Mesothelial cell of epicardium (in vitro differentiated cells): ENCODE measurements around the gene PSMD13. TPM values are rescaled to one million over a fixed set of nuclear protein-coding genes. Genes with fewer than 3 reads are reported as not detected.

ENCODE experiments used
- DNase-seq, 2 experiments: peaks; one replicate each; pipeline ENCODE4 v3.0.0; 2021; ENCODE audit warnings: low spot score in 2 of 2; ENCODE audit not compliant: unreplicated experiment in 2 of 2
- H3K27ac Mint-ChIP-seq: 2 replicates; pipeline ENCODE4 v1.8.0; 2021; ENCODE audit warnings: mixed read lengths
- H3K27me3 Mint-ChIP-seq: 2 replicates; pipeline ENCODE4 v1.8.0; 2021; ENCODE audit warnings: low read depth, mixed read lengths
- H3K36me3 Mint-ChIP-seq: 2 replicates; pipeline ENCODE4 v1.8.0; 2021; ENCODE audit warnings: mixed read lengths
- H3K4me1 Mint-ChIP-seq: 2 replicates; pipeline ENCODE4 v1.8.0; 2021; ENCODE audit warnings: mixed read lengths
- H3K4me3 Mint-ChIP-seq: 2 replicates; pipeline ENCODE4 v1.8.0; 2021; ENCODE audit warnings: mild to moderate bottlenecking, moderate library complexity, mixed read lengths
- H3K9me3 Mint-ChIP-seq: 2 replicates; pipeline ENCODE4 v1.8.0; 2021; ENCODE audit warnings: mixed read lengths
- total RNA-seq: library from RNA; stranded (reverse); gene quantifications from 3 replicates; pipeline ENCODE4 v1.2.1, GENCODE V29; 2021
- TF ChIP-seq, protein P1 (sequence below): fragments of 200-600 bp; sonication (generic); IDR thresholded peaks from one replicate; pipeline ENCODE4 v1.5.0; 2021; ENCODE audit warnings: antibody characterized with exemption; ENCODE audit not compliant: unreplicated experiment

PSMD13 gene
- total RNA-seq, 1 donor from 2014 or later = 96.2 TPM

DNA sequence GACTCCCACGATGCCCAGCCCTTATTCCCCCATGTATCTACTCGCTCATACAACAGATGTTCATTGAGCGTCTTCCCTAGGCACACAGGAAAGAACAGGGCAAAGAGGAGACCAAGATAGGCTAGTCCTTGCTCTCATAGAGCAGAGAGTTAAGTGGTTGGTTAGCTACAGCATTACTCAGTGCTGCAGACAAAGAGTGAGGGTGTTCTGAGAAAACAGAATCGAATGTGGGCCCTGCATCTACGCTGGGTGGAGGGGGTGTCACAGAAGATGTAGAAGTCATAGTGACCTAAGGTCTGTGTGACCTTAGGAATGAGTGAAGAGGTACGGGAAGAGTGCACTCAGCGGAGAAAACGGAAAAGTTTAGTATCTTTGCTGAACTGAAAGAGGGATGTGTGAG lies 12.3 kb downstream of the PSMD13 start:
- Mint-ChIP-seq H3K4me3 (no peak overlapping the region), H3K27ac (no peak overlapping the region), H3K9me3 (no peaks in the 10 kb centered on the region), H3K36me3 (peaks cover 51% of the 10 kb centered on the region), H3K27me3 (no peaks in the 10 kb centered on the region), H3K4me1 (no peaks in the 10 kb centered on the region)
- TF ChIP-seq, protein P1, sequence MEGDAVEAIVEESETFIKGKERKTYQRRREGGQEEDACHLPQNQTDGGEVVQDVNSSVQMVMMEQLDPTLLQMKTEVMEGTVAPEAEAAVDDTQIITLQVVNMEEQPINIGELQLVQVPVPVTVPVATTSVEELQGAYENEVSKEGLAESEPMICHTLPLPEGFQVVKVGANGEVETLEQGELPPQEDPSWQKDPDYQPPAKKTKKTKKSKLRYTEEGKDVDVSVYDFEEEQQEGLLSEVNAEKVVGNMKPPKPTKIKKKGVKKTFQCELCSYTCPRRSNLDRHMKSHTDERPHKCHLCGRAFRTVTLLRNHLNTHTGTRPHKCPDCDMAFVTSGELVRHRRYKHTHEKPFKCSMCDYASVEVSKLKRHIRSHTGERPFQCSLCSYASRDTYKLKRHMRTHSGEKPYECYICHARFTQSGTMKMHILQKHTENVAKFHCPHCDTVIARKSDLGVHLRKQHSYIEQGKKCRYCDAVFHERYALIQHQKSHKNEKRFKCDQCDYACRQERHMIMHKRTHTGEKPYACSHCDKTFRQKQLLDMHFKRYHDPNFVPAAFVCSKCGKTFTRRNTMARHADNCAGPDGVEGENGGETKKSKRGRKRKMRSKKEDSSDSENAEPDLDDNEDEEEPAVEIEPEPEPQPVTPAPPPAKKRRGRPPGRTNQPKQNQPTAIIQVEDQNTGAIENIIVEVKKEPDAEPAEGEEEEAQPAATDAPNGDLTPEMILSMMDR = no peak
- no peak for DNase-seq

DNA sequence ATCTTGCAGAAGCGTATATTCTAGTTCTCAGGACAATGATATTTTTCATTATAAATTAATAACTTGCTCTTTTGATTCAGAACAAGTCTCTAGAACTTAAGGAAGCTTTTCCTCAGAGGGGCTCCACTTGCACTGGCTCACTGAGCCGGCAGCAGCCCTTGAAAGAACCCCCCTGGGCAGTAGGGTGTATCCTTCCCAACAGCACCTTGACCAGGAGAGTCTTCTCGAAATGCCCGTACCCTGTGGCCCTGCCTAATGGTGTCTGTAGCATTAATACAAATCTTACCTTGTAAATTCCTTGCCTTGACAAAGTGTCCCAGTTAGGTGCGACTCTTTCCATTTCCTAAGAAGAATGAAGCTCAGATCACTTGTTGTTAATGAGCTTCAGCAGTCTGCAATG lies 13.5 kb downstream of the PSMD13 start:
- Mint-ChIP-seq H3K4me1 (no peaks in the 10 kb centered on the region), H3K9me3 (no peaks in the 10 kb centered on the region), H3K27ac (no peak overlapping the region), H3K36me3 (peaks cover 46% of the 10 kb centered on the region), H3K4me3 (no peak overlapping the region), H3K27me3 (no peaks in the 10 kb centered on the region)
- TF ChIP-seq, protein P1 = no peak
- no peak for DNase-seq

DNA sequence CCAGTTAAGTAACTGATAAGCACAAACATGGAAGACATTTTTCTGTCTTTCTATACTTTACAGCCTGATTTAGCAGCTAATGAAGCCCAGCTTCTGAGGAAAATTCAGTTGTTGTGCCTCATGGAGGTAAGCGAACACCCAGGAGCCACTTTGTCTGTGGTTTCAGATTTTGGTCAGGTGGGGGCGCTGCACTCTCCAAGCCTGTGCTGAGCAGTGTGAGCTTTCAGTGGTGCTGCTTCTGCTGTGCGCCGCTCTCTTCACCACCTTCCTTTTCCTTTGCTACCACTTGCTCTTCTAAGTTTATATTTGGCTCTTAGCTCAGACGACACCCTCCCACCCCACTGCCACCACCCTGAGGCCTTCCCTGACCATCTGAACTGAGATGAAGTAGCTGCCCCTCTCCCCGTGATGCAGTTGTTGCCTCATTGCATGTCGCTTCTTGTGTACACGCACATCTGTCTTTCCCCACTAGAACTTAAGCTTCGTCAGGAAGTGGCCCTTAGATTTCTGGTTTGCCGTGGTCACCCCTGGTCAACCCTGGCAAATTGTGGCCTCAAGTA lies 14.0 kb downstream of the PSMD13 start:
- TF ChIP-seq, protein P1 = peak; percentile 71
- DNase-seq = peak in 1 of 2 experiments; percentile 76
- H3K4me1 Mint-ChIP-seq = no peaks in the 10 kb centered on the region
- no peaks in the 10 kb centered on the region for H3K27me3 Mint-ChIP-seq
- H3K4me3 Mint-ChIP-seq = no peak overlapping the region
- H3K27ac Mint-ChIP-seq = peak overlapping the region; percentile 64
- H3K9me3 Mint-ChIP-seq = no peaks in the 10 kb centered on the region
- H3K36me3 Mint-ChIP-seq = peaks cover 43% of the 10 kb centered on the region

DNA sequence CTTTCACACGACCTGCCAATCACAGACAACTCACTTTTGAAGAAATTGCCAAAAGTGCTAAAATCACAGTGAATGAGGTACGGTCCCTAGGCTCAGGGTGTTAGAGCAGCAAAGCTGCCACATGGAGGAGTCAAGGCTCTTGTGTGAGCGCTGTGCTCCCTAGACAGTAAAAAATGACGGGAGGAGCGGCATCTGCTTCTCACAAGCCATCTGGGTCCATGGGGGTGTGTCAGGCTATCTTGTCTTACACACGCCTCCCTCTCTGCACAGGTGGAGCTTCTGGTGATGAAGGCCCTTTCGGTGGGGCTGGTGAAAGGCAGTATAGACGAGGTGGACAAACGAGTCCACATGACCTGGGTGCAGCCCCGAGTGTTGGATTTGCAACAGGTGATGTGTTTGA lies 14.8 kb downstream of the PSMD13 start:
- no peaks in the 10 kb centered on the region for H3K4me1 Mint-ChIP-seq
- no peak overlapping the region for H3K27ac Mint-ChIP-seq
- peaks cover 38% of the 10 kb centered on the region for H3K36me3 Mint-ChIP-seq
- no peaks in the 10 kb centered on the region for H3K9me3 Mint-ChIP-seq
- no peaks in the 10 kb centered on the region for H3K27me3 Mint-ChIP-seq
- TF ChIP-seq, protein P1 = no peak
- no peak for DNase-seq
- no peak overlapping the region for H3K4me3 Mint-ChIP-seq

DNA sequence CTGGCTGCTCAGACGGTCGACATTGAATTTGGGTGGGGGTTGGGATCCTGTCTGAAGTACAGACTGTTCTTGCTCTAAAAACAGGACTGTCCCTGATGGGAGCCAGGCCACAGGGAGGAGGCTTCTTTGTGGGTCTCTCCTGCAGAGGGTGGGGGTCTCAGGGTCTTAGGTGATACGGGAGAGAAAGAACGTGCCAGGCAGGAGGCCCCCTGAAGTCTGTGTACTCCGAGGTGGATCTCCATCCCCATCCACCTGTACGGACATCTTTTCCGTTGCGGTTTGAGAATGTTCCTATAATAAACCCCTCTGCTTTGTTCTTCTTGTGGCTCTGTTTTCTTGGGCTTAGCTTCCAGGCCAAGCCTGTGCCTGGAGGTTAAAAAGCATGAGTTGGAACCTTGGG lies 15.9 kb downstream of the PSMD13 start:
- H3K4me1 Mint-ChIP-seq = no peaks in the 10 kb centered on the region
- no peak overlapping the region for H3K4me3 Mint-ChIP-seq
- no peaks in the 10 kb centered on the region for H3K27me3 Mint-ChIP-seq
- TF ChIP-seq, protein P1 = no peak
- H3K27ac Mint-ChIP-seq = no peak overlapping the region
- peaks cover 31% of the 10 kb centered on the region for H3K36me3 Mint-ChIP-seq
- no peak for DNase-seq
- H3K9me3 Mint-ChIP-seq = no peaks in the 10 kb centered on the region
